ENCODE measurements around the gene PSMC5.
"Not testable (repeated sequence)": the region's sequence is repeated elsewhere in the genome, so short reads cannot be mapped to it uniquely, and the experiment has no call there.

DNA sequence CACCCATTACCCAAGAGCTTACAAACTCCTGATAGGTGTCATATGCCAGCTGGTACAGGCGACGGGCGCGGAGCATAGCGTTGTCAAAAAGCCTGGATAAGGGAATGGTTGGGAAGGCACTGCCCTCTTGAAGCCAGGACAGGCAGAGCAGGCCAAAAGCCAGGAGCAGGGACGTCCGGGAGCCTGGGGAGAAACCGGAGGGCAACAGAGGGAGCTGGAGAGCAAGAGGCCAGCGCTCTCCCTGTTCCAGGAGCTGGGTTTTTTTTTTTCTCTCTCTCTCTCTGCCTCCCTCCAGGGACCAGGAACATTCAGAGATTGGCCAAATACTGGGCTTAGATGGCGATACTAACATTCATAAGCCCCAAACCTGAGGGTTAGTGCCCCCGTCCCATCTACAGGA, 54.1 kb downstream of the PSMC5 start:
- TF ChIP-seq, protein P1, sequence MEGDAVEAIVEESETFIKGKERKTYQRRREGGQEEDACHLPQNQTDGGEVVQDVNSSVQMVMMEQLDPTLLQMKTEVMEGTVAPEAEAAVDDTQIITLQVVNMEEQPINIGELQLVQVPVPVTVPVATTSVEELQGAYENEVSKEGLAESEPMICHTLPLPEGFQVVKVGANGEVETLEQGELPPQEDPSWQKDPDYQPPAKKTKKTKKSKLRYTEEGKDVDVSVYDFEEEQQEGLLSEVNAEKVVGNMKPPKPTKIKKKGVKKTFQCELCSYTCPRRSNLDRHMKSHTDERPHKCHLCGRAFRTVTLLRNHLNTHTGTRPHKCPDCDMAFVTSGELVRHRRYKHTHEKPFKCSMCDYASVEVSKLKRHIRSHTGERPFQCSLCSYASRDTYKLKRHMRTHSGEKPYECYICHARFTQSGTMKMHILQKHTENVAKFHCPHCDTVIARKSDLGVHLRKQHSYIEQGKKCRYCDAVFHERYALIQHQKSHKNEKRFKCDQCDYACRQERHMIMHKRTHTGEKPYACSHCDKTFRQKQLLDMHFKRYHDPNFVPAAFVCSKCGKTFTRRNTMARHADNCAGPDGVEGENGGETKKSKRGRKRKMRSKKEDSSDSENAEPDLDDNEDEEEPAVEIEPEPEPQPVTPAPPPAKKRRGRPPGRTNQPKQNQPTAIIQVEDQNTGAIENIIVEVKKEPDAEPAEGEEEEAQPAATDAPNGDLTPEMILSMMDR (IDR thresholded peaks at IDR 0.05): not testable (repeated sequence)
- TF ChIP-seq POLR2A, EP300 (IDR thresholded peaks at IDR 0.05): not testable (repeated sequence)

Data from ovary (tissue), 3 donors.